GM18508 (cell line): ENCODE results near the gene EID2.

Experiments
- ATAC-seq: cut with Tn5 transposase; IDR thresholded peaks from one replicate; pipeline ENCODE4 v1.9.1; 2021; ENCODE audit warnings: moderate number of reproducible peaks; ENCODE audit not compliant: insufficient read depth, unreplicated experiment

EID2 gene

GRCh38 chr19:39506944-39507714 is 32.8 kb downstream of the EID2 start:
- no peak for ATAC-seq

DNA sequence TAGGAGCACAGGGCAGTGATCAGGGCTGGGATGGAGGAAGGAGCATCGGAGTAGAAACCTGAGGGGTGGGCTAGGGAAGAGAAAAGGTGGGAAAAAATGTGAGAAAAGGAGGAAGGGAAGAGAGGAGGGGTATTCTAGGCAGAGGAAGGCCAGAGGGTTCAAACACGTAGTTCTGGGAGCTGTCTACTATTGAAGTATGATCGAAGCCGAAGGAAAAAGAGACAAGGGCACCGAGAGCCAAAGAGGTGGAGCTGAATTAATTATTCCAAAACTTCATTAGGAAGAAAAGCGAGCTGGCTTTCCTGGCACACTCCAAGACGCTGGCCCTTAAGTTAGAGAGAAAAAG is 33.4 kb downstream of the EID2 start:
- ATAC-seq: no peak

DNA sequence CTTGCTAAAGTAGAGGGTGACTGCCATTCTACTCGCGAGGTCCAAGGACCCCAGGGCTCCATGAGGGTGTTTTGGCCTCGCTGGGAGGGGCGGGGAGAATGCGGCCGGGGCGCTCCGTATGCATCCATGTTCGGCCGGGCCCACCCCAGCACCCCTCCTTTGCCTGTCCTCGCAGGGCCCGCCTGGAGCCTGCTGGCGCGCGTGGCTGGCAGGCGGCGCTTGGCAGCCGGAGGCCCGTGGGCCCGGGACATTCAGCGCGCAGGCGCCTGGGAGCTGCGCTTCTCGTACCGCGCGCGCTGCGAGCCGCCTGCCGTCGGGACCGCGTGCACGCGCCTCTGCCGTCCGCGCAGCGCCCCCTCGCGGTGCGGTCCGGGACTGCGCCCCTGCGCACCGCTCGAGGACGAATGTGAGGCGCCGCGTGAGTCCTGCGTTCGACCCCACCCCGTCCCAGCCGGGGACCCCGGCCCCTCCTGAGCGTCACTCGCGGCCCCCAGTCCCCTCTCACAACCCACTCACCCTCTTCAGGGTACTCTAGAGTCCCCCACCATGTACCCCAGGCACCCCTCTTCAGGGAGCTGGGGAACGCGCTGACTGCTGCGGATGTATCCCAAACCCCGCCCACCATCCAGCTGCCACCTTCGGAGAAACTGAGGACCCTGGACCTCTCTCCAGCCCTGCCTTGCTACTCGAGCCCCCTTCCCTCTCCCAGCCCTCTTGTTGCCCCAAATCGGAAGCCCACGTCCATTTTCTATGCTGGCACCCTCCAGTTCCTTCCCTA is 37.1 kb downstream of the EID2 start:
- ATAC-seq: no peak

GRCh38 chr19:39501340-39501739 is 38.6 kb downstream of the EID2 start:
- ATAC-seq: no peak

GRCh38 chr19:39500543-39500942 is 39.4 kb downstream of the EID2 start:
- ATAC-seq: no peak

DNA sequence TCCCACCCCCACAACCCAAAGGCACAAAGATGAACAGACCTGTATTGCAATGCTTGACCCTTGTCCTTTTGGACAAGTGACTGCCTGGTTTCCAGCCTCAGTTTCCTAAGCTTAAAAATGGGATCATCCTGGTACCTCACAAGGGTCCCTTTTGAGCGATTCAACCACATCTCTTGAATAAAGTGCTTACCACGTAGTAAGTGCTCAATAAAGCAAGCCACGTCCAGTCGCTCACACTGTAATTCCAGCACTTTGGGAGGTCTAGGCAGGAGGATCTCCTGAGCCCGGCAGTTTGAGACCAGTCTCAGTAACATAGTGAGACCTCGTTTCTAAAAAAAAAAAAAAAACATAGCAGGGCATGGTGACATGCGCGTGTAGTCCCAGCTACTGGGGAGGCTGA is 40.0 kb downstream of the EID2 start:
- ATAC-seq: no peak

DNA sequence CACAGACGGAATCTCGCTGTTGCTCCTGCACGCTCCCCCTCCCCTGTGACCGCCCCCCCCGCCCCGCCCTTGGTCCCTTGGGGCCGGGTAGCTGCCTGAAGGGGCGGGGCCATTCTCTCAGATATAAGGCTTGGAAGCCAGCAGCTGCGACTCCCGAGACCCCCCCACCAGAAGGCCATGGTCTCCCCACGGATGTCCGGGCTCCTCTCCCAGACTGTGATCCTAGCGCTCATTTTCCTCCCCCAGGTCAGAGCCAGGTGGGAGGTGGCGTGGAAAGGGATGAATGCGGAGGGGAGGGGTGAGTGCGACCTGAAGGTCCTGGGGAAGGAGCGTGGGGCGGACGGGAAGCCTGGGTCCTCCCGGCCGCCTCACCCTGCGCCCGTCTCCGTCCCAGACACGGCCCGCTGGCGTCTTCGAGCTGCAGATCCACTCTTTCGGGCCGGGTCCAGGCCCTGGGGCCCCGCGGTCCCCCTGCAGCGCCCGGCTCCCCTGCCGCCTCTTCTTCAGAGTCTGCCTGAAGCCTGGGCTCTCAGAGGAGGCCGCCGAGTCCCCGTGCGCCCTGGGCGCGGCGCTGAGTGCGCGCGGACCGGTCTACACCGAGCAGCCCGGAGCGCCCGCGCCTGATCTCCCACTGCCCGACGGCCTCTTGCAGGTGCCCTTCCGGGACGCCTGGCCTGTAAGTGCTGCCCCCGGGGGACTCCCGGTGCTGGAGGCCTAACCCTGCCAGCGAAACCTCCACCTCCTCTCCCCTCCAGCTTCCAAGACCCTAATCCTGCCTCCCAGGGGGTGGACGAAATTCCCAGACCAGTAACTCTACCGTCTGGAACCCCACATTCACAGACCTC is 40.9 kb downstream of the EID2 start, which contains the start of gene DLL3:
DLL3 (plus strand) TSS at position 150 of the 845 bp plus-strand sequence; CDS start at position 178, 28 bp downstream.
- ATAC-seq: no peak

DNA sequence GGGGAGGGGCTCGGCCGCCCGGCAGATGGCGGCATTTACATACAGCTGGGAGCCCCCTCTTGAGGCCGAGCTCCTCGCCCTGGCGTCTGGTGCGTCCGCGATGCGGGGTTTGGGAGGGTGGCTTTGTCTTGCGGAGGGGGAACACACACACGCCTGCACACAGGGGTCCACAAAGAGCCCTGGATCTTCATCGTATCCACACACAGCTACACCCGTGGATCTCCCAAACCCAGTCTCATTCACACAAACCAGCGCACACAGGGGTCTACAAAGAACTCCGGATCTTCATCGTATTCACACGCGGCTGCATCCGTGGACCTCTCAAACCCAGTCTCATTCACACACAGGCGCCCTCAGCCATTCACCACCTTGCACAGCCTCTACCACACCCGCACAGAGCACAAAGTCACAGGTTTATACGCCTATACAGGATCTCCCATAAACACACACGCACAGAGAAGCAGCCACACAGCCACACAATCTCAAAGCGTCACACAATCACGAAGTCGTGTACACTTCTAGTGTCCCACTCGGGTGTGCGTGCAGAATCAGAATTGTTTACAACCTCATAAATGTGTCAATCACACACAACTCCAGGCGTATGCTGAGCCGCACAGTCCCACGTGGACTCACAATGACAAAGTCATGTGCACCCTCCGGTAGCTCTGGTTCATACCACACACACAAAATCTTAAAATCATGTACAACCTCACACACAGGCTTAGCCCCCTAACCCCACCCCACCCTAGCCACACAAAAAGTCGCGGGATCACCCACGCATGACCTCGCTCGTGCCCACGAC is 41.8 kb downstream of the EID2 start:
- no peak for ATAC-seq

- ATAC-seq: no peak
Observed at GRCh38 chr19:39497701-39497995, 42.3 kb downstream of the EID2 start.

DNA sequence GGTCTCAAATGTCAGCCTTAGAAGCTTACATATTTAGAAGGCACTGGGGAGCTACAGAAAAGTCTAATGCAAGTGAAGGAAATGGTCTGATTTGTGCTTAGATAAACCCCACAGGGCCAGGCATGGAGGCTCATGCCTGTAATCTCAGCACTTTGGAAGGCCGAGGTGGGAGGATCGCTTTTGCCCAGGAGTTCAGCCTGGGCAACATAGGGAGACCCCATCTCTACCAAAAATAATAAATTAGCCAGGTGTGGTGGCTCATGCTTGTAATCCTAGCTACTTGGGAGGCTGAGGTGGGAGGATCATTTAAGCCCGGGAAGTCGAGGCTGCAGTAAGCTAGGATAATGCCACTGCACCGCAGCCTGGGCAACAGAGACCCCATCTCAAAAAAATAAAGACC is 43.9 kb downstream of the EID2 start:
- ATAC-seq: no peak

GRCh38 chr19:39494661-39495060 is 45.3 kb downstream of the EID2 start:
- ATAC-seq: no peak

DNA sequence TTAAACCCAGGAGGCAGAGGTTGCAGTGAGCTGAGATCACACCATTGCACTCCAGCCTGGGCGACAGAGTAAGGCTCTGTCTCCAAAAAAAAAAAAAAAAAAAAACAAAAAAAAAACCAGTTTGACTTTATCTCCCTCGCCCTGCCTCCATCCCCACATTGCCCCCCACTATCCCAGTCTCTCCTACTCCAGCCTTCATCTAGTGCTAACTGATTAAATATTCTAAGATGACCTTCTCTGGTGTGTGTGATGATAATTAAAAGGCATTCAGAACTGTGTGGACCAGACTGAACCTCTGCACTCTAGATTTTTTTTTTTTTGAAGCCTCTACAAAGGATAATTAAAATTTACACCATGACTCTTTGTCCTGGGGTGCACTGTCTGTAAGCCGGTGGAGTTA is 47.2 kb downstream of the EID2 start:
- ATAC-seq: no peak

- no peak for ATAC-seq
Observed at GRCh38 chr19:39492225-39492624, 47.7 kb downstream of the EID2 start.

GRCh38 chr19:39489756-39490155 is 50.2 kb downstream of the EID2 start:
- ATAC-seq: no peak
